Pulmonary artery endothelial cell (primary cell): Measurements from ENCODE around the gene CRB3. TPM values are rescaled to one million over a fixed set of nuclear protein-coding genes. Genes with fewer than 3 reads are reported as not detected.
"Not testable (repeated sequence)": the region's sequence is repeated elsewhere in the genome, so short reads cannot be mapped to it uniquely, and the experiment has no call there.

Source experiments
- DNase-seq: peaks from one replicate; pipeline ENCODE4 v3.0.0-alpha.2; 2011; ENCODE audit warnings: low read depth, low spot score
- total RNA-seq: library from RNA; depleted of rRNA; stranded (reverse); fragments of >200 nt; gene quantifications from 2 replicates; pipeline ENCODE4 v1.2.3, GENCODE V29; 2014

CRB3 gene
- total RNA-seq, 1 donor from 2014 or later = 0.13 TPM

DNA sequence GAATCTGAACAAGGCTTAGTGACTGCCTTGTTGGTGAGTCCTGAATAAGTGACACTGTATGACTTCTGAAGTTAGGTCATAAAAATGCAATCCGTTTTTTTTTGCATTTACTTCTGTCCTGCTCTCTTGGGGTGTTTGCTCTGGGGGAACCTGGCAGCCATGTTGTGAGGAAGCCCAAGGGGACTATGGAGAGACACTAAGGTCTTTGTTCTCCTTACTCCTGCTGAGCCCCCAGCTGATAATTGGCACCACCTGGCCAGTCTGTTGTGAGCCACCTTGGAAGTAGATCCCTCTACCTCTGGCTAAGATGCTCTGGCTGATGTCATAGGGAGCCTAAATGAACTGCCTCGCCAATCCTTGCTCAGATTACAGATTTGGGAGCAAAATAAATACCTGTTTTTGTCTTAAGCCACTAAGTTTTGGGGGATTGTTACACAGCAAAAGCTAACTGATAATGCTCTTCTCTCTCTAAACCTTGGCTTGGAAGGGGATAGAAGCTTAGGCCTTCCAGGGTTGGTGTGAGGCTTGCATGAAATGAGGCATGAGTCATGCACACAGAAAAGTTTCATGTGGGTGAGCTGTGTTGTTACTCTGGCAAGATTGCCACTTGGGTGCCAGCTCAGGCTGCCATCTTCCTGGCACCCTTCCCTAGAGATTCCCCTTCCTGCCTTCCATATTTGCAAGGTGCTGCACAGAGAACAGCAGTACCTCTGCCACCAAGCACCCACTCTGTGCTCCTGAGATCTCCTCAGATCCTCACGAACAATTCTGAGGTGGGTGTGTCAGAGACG lies 27.9 kb downstream of the CRB3 start:
- DNase-seq = no peak

- DNase-seq = no peak
Observed at GRCh38 chr19:6494438-6495036, 30.5 kb downstream of the CRB3 start.

- no peak for DNase-seq
Observed at GRCh38 chr19:6495947-6496346, 31.9 kb downstream of the CRB3 start.

DNA sequence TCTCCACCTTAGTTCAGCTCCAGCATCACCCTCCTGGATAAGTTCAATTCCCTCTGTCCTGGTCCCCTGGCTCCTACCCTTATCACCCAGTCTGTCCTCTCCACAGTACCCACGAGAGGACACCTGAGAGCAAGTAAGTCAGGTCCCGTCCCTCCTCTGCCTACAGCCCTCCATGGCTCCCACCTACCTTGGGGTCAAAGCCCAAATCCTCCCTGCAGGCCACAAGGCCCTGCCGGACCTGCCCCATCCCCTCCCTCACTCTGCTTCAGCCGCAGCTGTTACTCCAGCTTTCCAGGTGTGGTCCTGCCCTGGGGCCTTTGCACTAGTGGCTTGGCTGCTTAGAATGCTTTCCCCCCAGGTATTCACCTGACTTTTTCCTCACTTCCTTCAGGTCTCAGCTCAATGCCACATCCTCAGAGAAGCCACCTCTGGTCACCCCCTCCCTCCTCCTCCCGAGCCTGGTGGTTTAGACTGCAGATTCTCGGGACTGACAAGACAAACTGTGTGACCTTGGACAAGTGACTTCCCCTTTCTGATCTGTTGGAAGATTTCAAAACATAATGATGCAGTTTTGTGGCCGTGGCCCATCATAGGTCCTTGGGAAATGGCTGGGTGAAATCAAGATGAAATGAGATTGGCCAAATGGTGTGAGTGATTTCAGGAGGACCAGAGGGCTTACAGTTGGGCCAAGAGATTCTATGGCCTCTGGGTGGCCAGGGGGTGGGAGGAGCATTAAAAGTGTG lies 34.4 kb downstream of the CRB3 start:
- no peak for DNase-seq

GRCh38 chr19:6499052-6499790 lies 35.1 kb downstream of the CRB3 start:
- DNase-seq = no peak

- DNase-seq = no peak
Observed at GRCh38 chr19:6500837-6501739, 37.0 kb downstream of the CRB3 start.

DNA sequence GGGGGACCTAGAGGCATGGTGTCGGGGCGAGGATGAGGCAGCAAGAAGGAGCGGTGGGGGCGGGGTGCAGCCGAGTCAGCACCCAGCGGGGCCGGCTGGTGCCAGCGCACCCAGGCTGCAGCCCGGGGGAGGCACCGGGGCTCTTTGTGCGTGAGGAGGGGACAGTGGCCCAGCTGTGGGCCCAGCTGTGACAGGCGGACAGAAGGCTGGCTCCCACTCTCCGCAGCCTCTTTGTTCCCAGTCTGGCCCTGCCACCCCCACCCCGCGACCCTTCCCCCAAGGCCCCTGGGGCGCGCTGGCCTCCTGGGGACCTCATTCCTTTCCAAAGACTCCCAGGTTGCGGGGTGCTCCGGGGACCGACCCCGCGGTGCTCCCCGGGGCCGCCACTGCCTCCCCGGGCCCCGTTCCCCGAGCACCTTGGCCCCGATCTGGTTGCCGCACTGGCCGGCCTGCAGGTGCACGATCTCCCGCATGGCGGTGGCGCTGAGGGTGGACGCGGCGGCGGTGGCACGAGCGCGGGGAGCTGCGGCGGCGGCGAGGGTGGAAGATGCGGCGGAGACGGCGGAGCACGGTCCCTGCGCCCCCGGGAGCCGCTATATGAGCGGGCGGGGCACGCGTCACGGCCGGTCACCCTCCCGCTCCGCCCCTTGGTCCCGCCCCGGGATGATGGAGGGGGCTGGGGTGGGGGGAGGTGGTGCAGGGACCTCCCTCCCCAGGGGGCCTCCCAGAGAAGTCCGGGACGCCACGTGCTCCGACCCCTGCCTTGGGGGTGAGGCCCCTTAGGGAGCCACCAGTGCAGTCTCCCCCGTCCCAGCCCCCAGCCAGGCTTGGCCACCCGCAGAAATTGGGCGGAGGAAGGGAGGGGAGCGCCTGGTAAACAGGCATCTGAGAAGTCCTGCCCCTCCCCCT lies 37.9 kb downstream of the CRB3 start, which contains the start of gene TUBB4A:
Gene TUBB4A (minus strand): TSS at position 570 of the 909 bp plus-strand sequence. CDS start 97 bp downstream, at position 473.
- DNase-seq = no peak

GRCh38 chr19:6503407-6504201 lies 39.5 kb downstream of the CRB3 start:
- DNase-seq = no peak

DNA sequence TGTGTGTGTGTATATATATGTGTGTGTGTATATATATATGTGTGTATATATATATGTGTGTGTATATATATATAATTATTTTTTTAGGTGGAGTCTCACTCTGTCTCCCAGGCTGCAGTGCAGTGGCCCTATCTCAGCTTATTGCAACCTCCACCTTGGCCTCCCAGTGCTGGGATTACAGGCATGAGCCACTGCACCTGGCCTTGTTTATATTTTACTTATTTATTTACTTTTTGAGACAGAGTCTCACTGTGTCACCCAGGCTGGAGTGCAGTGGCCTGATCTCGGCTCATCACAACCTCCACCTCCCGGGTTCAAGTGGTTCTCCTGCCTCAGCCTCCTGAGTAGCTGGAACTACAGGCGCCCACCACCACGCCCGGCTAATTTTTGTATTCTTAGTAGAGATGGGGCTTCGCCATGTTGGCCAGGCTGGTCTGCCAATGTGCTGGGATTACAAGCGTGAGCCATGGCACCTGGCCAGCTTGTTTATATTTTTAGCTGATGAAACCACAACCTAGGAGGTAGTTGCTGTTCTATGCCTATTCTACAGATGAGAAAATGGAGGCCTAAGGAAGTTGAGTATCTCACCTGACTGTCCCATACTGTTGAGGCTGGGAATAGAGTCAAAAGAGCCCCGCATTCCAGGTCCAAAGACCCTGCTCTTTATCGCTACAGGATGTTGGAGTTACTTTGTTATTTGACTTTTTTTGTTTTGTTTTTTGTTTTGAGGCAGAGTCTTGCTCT lies 44.1 kb downstream of the CRB3 start:
- not testable (repeated sequence) for DNase-seq

DNA sequence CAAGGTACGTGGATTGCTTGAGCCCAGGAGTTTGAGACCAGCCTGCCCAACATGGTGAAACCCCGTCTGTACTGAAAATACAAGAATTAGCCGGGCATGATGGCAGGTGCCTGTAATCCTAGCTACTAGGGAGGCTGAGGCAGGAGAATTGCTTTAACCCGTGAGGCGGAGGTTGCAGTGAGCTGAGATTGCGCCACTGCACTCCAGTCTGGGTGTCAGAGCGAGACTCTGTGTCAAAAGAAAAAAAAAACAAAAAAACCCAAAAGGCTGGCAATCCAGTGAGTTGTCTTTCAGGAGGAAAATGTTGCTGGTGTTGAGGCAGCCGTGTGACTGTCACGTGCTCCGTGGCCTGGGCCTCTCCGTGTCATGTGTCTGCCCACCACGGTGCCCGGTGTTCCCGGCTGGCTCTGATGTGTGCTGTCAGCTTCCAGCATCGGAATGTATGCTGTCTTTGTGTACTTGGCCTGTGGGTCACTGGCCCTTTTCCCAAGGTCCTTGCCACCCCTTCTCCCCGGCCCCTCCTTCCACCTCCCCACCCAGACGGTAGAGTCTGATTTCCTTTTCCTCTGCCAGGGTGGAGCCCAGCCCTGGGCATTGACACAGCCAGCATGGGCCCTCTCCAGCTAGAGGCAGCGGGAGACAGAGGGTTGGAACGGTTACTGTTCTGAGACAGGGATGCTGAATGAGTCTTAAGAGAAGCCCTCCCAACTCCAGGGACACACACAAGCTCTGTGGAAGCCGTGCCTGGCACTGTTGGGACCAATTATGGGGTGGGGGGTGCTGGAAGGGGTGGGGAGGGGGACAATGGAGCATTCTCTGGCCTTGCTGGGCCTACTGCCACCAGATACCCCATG lies 45.3 kb downstream of the CRB3 start:
- DNase-seq = no peak

DNA sequence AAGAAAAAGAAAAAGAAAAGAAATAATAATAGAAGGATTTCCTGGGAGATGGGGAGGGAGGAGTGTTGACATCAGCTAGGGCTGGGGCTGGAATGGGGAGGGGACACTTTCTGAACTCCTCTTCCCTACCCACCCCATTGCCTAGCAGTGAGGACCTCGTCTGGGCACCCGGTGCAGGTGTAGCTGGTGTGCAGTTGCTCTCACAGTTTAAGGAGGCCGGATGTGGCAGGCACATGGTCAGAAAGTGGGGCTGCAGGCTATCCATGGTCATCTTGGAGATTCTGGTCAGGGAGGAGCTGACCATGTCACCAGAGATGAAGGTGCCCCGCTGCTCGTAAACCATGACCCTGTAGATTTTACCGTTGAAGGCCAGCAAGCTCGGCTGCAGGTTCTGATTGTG lies 46.5 kb downstream of the CRB3 start:
- no peak for DNase-seq

GRCh38 chr19:6514089-6514488 lies 50.0 kb downstream of the CRB3 start:
- no peak for DNase-seq

DNA sequence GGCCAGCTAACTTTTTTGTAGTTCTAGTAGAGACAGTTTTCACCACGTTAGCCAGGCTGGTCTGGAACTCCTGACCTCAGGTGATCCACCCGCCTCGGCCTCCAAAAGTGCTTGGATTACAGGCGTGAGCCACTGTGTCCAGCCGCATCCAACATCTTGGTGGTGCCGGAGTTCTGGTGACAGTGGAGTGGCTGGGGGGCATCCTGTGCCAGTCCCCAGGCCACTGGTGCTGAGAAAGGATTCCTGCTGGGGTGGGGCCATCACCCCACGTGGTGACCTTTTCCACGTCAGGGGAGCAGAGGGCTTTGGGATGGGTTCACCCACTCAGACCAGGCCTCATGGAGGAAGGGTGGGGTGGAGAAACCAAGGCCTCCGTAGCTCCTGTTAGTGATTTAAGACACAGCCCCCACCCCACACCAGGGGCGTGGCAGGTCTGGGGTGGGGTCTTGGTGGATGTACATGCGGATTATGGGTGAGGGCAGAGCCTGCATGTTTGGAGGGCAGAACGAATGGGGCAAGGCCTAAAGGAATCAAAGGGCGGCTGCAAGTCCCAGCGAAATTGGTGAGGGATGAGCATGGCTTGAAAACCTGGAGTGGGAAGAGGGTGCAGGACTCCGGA lies 51.0 kb downstream of the CRB3 start:
- DNase-seq = no peak

DNA sequence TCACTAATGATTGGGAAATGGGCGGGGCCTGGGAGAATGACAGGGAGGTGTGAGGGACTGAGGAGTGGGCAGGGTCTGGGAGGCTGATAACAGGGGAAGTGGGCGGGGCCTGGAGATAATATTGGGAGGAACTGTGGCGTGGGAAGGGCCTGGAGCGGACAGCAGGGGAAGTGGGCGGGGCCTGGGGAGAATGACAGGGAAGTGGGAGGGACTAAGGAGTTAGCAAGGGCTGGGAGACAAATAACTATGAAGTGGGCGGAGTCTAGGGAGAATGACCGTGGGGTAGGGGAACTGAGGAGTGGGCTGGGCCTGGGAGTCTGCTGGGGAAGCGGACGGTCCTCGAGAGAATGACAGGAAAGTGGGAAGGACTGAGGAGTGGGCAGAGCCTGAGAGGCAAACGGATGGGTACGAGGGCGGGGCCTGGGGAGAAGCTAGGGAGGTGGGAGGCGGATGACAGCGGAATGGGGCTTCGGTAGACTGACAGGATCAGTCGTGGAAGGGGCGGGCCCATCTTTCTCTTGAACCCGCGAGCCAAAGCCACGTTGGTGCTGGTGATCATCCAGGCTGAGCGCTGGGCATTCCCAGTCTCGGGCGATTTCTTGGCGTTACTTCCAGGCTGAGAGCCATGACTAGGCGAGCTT lies 52.1 kb downstream of the CRB3 start:
- peak; percentile 89 for DNase-seq
